H9 (cell line): ENCODE measurements around the gene TLE4. TPM values are rescaled to one million over a fixed set of nuclear protein-coding genes. Genes with fewer than 3 reads are reported as not detected.

Experiments used
- DNase-seq: peaks from one replicate; pipeline ENCODE4 v3.0.0-alpha.2; 2017
- H2AFZ ChIP-seq: one replicate; pipeline ENCODE4 v1.6.1; 2013; ENCODE audit warnings: mild to moderate bottlenecking, low read length, control low read depth, moderate library complexity
- H2AK5ac ChIP-seq: 2 replicates; pipeline ENCODE4 v1.6.1; 2013; ENCODE audit warnings: low read length, control low read depth, mixed read lengths; ENCODE audit not compliant: insufficient read length
- H2BK120ac ChIP-seq: one replicate; pipeline ENCODE4 v1.6.1; 2013; ENCODE audit warnings: low read depth, mild to moderate bottlenecking, low read length, control low read depth, inconsistent platforms; ENCODE audit not compliant: poor library complexity, severe bottlenecking
- H2BK12ac ChIP-seq: 2 replicates; pipeline ENCODE4 v1.6.1; 2013; ENCODE audit warnings: low read length, control low read depth, mixed read lengths, low read depth; ENCODE audit not compliant: insufficient read length
- H2BK15ac ChIP-seq: 2 replicates; pipeline ENCODE4 v1.6.1; 2013; ENCODE audit warnings: low read depth, low read length, control low read depth
- H2BK20ac ChIP-seq: one replicate; pipeline ENCODE4 v1.6.1; 2013; ENCODE audit warnings: low read depth, mild to moderate bottlenecking, low read length, control low read depth, inconsistent platforms; ENCODE audit not compliant: poor library complexity, severe bottlenecking
- H2BK5ac ChIP-seq: 2 replicates; pipeline ENCODE4 v1.6.1; 2013; ENCODE audit warnings: low read length, control low read depth, mixed read lengths; ENCODE audit not compliant: insufficient read length
- H3K14ac ChIP-seq: 2 replicates; pipeline ENCODE4 v1.6.1; 2013; ENCODE audit warnings: low read length, control low read depth; ENCODE audit not compliant: insufficient read depth
- H3K18ac ChIP-seq: 2 replicates; pipeline ENCODE4 v1.6.1; 2013; ENCODE audit warnings: low read depth, mild to moderate bottlenecking, mixed read lengths, low read length, control low read depth; ENCODE audit not compliant: insufficient read length
- H3K23ac ChIP-seq: 2 replicates; pipeline ENCODE4 v1.6.1; 2013; ENCODE audit warnings: low read length, control low read depth, mixed read lengths, low read depth; ENCODE audit not compliant: insufficient read length
- H3K23me2 ChIP-seq: 2 replicates; pipeline ENCODE4 v1.6.1; 2013; ENCODE audit warnings: low read depth, mild to moderate bottlenecking, mixed read lengths, low read length, control low read depth; ENCODE audit not compliant: insufficient read length, poor library complexity, severe bottlenecking
- H3K27ac ChIP-seq: 2 replicates; pipeline ENCODE4 v1.5.1; 2013; ENCODE audit warnings: low read length, control low read depth, mixed read lengths, low read depth; ENCODE audit not compliant: insufficient read length
- H3K27me3 ChIP-seq: 2 replicates; pipeline ENCODE4 v1.6.1; 2013; ENCODE audit warnings: low read length, control low read depth, inconsistent platforms; ENCODE audit not compliant: insufficient read depth
- H3K4ac ChIP-seq: 2 replicates; pipeline ENCODE4 v1.6.1; 2013; ENCODE audit warnings: low read depth, mild to moderate bottlenecking, control low read depth, inconsistent platforms, low read length, moderate library complexity
- H3K4me1 ChIP-seq: 2 replicates; pipeline ENCODE4 v1.6.1; 2013; ENCODE audit warnings: low read length, control low read depth, inconsistent platforms; ENCODE audit not compliant: insufficient read depth
- H3K4me2 ChIP-seq: 2 replicates; pipeline ENCODE4 v1.6.1; 2013; ENCODE audit warnings: low read length, control low read depth, mixed read lengths; ENCODE audit not compliant: insufficient read length, insufficient read depth
- H3K56ac ChIP-seq: 2 replicates; pipeline ENCODE4 v1.6.1; 2013; ENCODE audit warnings: low read depth, mild to moderate bottlenecking, mixed read lengths, low read length, control low read depth; ENCODE audit not compliant: insufficient read length
- H3K79me1 ChIP-seq: 2 replicates; pipeline ENCODE4 v1.6.1; 2013; ENCODE audit warnings: low read depth, mild to moderate bottlenecking, moderate library complexity, low read length, control low read depth, inconsistent platforms; ENCODE audit not compliant: insufficient read depth, poor library complexity, severe bottlenecking
- H3K79me2 ChIP-seq: 2 replicates; pipeline ENCODE4 v1.6.1; 2013; ENCODE audit warnings: low read length, control low read depth, inconsistent platforms; ENCODE audit not compliant: insufficient read depth
- H3K9ac ChIP-seq: 2 replicates; pipeline ENCODE4 v1.6.1; 2013; ENCODE audit warnings: low read length, control low read depth, mixed read lengths; ENCODE audit not compliant: insufficient read length; ENCODE audit errors: extremely low read depth
- H3K9me3 ChIP-seq: one replicate; pipeline ENCODE4 v1.6.1; 2013; ENCODE audit warnings: low read depth, low read length, inconsistent platforms; ENCODE audit not compliant: control insufficient read depth
- H3T11ph ChIP-seq: one replicate; pipeline ENCODE4 v1.6.1; 2013; ENCODE audit warnings: mild to moderate bottlenecking, low read length, control low read depth, inconsistent platforms
- H4K20me1 ChIP-seq: one replicate; pipeline ENCODE4 v1.6.1; 2013; ENCODE audit not compliant: control insufficient read depth, insufficient read length, insufficient read depth
- H4K5ac ChIP-seq: 2 replicates; pipeline ENCODE4 v1.6.1; 2013; ENCODE audit warnings: low read depth, mild to moderate bottlenecking, mixed read lengths, low read length, control low read depth; ENCODE audit not compliant: insufficient read length
- H4K8ac ChIP-seq: replicated peaks from 2 replicates; pipeline ENCODE4 v1.6.1; 2013; ENCODE audit warnings: low read length, control low read depth, mixed read lengths, low read depth; ENCODE audit not compliant: insufficient read length
- H4K91ac ChIP-seq: 2 replicates; pipeline ENCODE4 v1.6.1; 2013; ENCODE audit warnings: low read depth, mild to moderate bottlenecking, moderate library complexity, mixed read lengths, low read length, control low read depth; ENCODE audit not compliant: insufficient read length
- H3K27ac Mint-ChIP-seq, 3 experiments: 2 replicates in 2 of 3; 3 replicates in 1 of 3; pipeline ENCODE4 v1.8.0; 2020 to 2021; ENCODE audit warnings: mixed read lengths in 3 of 3, mild to moderate bottlenecking in 1 of 3, moderate library complexity in 1 of 3
- H3K27me3 Mint-ChIP-seq: 2 replicates; pipeline ENCODE4 v1.8.0; 2021; ENCODE audit warnings: low read depth, mild to moderate bottlenecking, moderate library complexity, mixed read lengths
- H3K36me3 Mint-ChIP-seq, 3 experiments: 2 replicates in 2 of 3; 3 replicates in 1 of 3; pipeline ENCODE4 v1.8.0; 2020 to 2021; ENCODE audit warnings: low read depth in 3 of 3, mixed read lengths in 3 of 3; ENCODE audit not compliant: insufficient read depth in 1 of 3
- H3K4me1 Mint-ChIP-seq, 2 experiments: 2 replicates each; pipeline ENCODE4 v1.8.0; 2020; ENCODE audit warnings: mixed read lengths in 2 of 2
- H3K4me3 Mint-ChIP-seq, 2 experiments: 2 replicates in 1 of 2; 3 replicates in 1 of 2; pipeline ENCODE4 v1.8.0; 2020 to 2021; ENCODE audit warnings: mild to moderate bottlenecking in 2 of 2, mixed read lengths in 2 of 2, moderate library complexity in 1 of 2
- H3K9me3 Mint-ChIP-seq, 2 experiments: 2 replicates in 1 of 2; 3 replicates in 1 of 2; pipeline ENCODE4 v1.8.0; 2020; ENCODE audit warnings: mild to moderate bottlenecking in 2 of 2, mixed read lengths in 2 of 2, moderate library complexity in 1 of 2
- WGBS: extraction: QIAGEN DNeasy Blood & Tissue Kit; methylation state at CpG from one replicate; pipeline ENCODE4 v1.1.7; 2013; ENCODE audit warnings: missing lambda C conversion rate, low lambda C conversion rate, mixed read lengths; ENCODE audit not compliant: insufficient read length; ENCODE audit errors: extremely low coverage; 5-methylcytosine and 5-hydroxymethylcytosine counted together
- total RNA-seq: library from RNA; stranded (reverse); gene quantifications from 2 replicates; pipeline ENCODE4 v1.2.1, GENCODE V29; 2021
- TF ChIP-seq, protein P1 (sequence below): fragments of 200-600 bp; sonication (generic); conservative IDR thresholded peaks from 3 replicates; pipeline ENCODE4 v1.8.0; 2021; ENCODE audit warnings: antibody characterized with exemption, mild to moderate bottlenecking

TLE4 gene
- total RNA-seq, 1 experiment from 2014 or later = 35.1 TPM

DNA sequence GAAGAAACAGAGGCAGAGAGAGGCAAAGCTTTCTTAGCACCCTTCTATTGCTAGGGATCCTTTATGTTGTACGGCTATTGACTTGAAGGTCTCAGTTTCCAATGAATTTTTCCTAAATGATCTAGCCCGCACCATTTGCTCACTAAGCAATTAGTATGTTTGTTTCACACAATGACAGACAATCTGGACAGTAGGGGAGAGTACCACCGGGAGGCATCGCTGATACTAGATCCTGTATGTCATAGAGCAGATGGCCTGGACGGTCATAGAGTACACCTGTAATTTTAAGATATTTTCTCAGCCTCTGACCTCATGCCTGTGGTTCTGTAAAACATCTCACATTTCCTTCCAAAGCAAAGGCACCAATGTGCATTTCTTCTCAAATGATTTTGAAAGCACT is 194.3 kb downstream of the TLE4 start:
- Histone ChIP-seq H3K4me2 (no peak overlapping the region), H3K18ac (no peak overlapping the region)

More for the DNA sequence above, 194.3 kb downstream of the TLE4 start:
- H3T11ph ChIP-seq = no peak overlapping the region
- no peak overlapping the region for H3K56ac ChIP-seq
- H3K4me1 Mint-ChIP-seq = peaks cover 0 to 5% of the 10 kb centered on the region in 2 experiments; a peak in 2 of 4 replicates
- H3K23ac ChIP-seq = no peak overlapping the region
- H3K9me3 Mint-ChIP-seq = no peaks in the 10 kb centered on the region
- H2AFZ ChIP-seq = no peak overlapping the region
- H3K14ac ChIP-seq = no peak overlapping the region
- H4K91ac ChIP-seq = no peak overlapping the region
- H2BK20ac ChIP-seq = no peak overlapping the region
- H3K9ac ChIP-seq = no peak overlapping the region
- no peak overlapping the region for H2AK5ac ChIP-seq
- no peak overlapping the region for H3K27ac Mint-ChIP-seq
- DNase-seq = no peak
- H3K36me3 Mint-ChIP-seq = no peaks in the 10 kb centered on the region
- no peaks in the 10 kb centered on the region for H4K20me1 ChIP-seq
- H4K8ac ChIP-seq = no peak overlapping the region
- H3K23me2 ChIP-seq = no peaks in the 10 kb centered on the region
- no peaks in the 10 kb centered on the region for H3K79me2 ChIP-seq
- H3K27me3 Mint-ChIP-seq = peaks cover 3% of the 10 kb centered on the region
- H3K27ac ChIP-seq = no peak overlapping the region
- H3K79me1 ChIP-seq = no peaks in the 10 kb centered on the region
- TF ChIP-seq, protein P1, sequence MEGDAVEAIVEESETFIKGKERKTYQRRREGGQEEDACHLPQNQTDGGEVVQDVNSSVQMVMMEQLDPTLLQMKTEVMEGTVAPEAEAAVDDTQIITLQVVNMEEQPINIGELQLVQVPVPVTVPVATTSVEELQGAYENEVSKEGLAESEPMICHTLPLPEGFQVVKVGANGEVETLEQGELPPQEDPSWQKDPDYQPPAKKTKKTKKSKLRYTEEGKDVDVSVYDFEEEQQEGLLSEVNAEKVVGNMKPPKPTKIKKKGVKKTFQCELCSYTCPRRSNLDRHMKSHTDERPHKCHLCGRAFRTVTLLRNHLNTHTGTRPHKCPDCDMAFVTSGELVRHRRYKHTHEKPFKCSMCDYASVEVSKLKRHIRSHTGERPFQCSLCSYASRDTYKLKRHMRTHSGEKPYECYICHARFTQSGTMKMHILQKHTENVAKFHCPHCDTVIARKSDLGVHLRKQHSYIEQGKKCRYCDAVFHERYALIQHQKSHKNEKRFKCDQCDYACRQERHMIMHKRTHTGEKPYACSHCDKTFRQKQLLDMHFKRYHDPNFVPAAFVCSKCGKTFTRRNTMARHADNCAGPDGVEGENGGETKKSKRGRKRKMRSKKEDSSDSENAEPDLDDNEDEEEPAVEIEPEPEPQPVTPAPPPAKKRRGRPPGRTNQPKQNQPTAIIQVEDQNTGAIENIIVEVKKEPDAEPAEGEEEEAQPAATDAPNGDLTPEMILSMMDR = no peak
- H3K4me3 Mint-ChIP-seq = no peak overlapping the region
- no peaks in the 10 kb centered on the region for H3K9me3 ChIP-seq
- no peak overlapping the region for H2BK5ac ChIP-seq
- H2BK15ac ChIP-seq = no peak overlapping the region
- WGBS = no CpG with 5 or more reads among the region's 5 CpGs
- H4K5ac ChIP-seq = no peak overlapping the region
- no peak overlapping the region for H2BK120ac ChIP-seq
- H3K4me1 ChIP-seq = no peaks in the 10 kb centered on the region
- no peak overlapping the region for H2BK12ac ChIP-seq
- no peak overlapping the region for H3K4ac ChIP-seq
- H3K27me3 ChIP-seq = no peaks in the 10 kb centered on the region
